ENCODE data around the gene REC8.

The REC8 gene

DNA sequence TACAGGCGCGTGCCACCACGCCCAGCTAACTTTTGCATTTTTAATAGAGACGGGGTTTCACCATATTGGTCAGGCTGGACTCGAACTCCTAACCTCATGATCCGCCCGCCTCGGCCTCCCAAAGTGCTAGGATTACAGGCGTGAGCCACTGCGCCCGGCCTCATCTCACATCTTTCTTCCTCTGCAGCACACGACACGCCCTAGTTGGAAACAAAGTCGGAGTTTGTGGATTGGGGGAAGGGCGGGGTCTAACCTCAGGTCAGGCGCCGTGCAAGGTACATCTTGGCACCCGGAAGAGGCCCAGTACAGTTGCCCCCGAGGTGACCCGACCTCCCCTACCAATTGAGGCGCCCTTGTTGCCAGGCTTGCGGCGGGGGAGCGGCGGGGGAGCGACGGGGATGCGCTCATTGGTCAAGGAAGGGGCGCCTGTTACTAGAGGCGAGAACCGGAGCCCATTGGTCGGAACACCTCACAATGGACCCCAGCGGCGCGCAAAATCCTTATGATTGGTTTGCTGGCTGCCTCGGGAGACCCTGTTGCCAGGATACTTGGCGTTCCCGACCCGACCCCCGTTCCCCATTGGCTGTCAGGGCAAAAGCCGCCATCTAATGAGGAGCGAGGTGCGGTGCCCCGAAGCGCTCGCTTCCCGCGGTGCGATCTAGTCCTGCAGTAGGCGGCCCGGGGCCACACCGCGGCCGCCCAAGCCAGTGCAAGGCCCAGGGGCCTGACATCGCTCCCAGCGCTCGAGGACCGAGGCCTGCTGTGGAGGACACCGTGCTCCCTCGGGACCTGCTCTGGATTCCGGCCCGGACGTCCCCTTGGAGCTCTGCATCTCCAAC lies at the start of gene REC8:
TSS of gene REC8 (plus strand) at position 659 of the 839 bp plus-strand sequence. CDS start 473 bp downstream, outside the sequence.
- no peak for FAIRE-seq

- FAIRE-seq, result no peak
Observed at GRCh38 chr14:24122416-24122815, 49.5 kb upstream of the REC8 start.

DNA sequence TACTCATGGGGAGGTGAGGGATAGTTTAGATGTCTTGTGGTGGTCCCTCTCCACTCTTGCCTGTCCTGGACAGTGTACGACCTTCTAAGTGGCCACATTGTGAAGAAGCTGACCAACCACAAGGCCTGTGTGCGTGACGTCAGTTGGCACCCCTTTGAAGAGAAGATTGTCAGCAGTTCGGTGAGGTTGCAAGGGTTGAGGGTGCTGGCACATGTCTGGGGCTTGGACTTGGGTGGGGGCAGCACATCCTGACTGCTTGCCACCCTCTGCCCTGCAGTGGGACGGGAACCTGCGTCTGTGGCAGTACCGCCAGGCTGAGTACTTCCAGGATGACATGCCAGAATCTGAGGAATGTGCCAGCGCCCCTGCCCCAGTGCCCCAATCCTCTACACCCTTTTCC lies 49.0 kb upstream of the REC8 start:
- no peak for FAIRE-seq

DNA sequence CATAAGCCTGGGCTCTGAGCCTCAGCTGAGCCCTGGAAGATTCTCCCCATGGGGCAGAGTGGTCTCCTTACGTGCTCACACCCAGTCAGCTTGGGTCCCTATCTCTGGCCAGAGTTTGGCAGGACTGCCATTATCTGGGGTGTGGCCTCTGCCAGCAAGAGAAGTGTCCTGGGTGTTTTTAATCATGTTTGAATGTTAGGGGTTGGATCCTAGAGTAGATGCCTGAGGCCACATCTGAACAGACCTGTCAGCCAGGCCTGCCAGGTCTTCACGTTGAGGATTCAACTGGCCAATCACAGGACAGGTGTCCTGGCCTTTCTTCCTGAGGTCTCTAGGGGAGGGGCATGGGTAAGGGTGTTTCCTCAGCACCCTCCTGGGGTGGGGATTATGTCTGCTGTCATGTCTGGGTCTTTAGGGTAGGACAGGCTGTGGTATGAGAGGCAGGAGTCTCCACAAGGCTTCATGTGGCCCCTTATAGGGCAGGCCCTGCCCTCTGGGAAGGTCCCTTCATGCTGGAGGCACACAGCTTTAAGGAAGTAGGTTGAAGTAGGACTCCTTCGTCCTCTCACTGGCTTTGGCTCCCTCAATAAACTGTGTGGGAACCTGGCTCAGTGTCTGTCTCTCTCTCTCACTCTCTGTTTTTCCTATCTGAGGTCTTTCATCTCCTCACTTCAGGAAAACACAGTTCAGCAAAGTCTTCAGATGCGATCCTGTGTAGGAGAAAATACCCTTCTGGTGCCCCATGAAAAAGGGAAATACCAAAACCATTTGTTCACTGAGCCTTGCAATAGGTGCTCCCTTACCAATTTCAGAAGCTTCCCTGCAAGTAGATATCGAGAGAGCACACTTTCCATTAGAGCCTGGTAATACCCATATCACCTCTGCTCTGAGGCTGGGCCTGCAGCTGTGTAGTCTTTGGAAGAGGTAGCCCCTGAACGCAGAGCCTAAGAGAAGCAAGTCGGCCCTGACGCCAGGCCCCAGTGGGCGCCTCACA lies 48.2 kb upstream of the REC8 start:
- FAIRE-seq, result no peak

DNA sequence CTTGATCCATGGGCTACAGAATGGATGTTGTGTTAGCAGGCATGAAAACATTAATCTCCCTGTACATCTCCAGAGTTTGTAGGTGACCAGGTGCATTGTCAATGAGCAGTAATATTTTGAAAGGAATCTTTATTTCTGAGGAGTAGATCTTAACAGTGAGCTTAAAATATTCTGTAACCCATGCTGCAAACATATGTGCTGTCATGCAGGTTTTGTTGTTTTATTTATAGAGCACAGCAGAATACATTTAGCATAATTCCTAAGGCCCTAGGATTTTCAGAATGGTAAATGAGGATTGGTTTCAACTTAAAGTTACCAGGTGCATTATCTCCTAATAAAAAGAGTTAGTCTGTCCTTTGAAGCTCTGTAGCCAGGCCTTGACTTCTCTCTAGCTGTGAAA lies 44.9 kb upstream of the REC8 start:
- no peak for FAIRE-seq

DNA sequence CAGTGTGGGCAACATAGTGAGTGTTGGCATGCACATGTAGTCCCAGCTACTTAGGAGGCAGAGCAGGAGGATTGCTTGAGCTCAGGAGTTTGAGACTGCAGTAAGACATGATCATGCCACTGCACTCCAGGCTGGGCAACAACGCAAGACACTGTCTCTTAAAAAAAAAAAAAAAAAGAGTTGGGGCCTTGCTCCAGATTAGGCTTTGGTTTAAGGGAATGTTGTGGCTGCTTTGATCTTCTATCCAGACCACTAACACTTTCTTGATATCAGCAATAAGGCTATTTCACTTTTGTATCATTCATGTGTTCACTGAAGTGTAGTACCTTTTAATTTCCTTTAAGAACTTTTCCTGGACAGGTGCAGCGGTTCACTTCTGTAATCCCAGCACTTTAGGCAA lies 44.2 kb upstream of the REC8 start:
- FAIRE-seq, result no peak

- no peak for FAIRE-seq
Observed at GRCh38 chr14:24129410-24129998, 42.4 kb upstream of the REC8 start.

DNA sequence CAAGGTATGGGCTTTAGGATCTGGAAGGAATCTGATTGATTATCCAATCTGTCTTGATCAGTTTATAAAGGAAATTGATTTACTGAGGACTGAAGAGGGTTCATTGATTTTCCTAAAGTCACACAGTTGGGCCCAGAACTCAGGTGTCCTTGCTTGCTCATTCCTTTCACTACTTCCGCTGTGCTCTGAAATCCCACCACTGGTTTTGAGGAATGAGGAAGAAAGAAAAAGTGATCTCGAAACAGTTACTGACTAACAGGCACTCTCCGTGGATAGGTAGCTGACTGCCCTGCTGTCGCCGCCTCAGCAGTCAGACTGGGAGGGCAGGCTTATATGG lies 41.5 kb upstream of the REC8 start, which contains the start of gene FITM1:
TSS of gene FITM1 (plus strand) at position 280 of the 337 bp plus-strand sequence. CDS start 905 bp downstream, outside the sequence.
- FAIRE-seq, result no peak

- FAIRE-seq, result no peak
Observed at GRCh38 chr14:24130717-24131548, 40.9 kb upstream of the REC8 start.

- no peak for FAIRE-seq
Observed at GRCh38 chr14:24131549-24131966, 40.3 kb upstream of the REC8 start.

DNA sequence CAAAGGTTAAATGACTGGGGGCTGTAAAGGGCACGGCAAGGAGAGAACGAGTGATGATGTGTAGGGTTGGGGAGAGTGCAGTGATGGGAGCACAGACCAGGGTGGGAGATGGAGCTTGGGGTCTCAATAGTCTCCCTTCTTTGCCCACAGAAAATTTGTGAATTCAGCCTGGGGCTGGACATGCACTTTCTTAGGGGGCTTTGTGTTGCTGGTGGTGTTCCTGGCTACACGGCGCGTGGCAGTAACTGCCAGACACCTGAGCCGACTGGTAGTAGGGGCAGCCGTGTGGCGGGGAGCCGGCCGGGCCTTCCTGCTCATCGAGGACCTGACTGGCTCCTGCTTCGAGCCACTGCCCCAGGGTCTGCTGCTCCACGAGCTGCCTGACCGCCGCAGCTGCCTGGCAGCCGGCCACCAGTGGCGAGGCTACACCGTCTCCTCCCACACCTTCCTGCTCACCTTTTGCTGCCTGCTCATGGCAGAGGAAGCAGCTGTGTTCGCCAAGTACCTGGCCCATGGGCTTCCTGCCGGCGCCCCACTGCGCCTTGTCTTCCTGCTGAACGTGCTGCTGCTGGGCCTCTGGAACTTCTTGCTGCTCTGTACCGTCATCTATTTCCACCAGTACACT lies 39.7 kb upstream of the REC8 start:
- FAIRE-seq, result no peak

GRCh38 chr14:24132976-24133375 lies 38.9 kb upstream of the REC8 start:
- FAIRE-seq, result no peak

GRCh38 chr14:24133735-24134134 lies 38.1 kb upstream of the REC8 start:
- peak; percentile 23 for FAIRE-seq

- FAIRE-seq, result no peak
Observed at GRCh38 chr14:24135584-24135833, 36.4 kb upstream of the REC8 start.

GRCh38 chr14:24135834-24136683 lies 35.8 kb upstream of the REC8 start, which contains the start of gene PSME1:
TSS of gene PSME1 (plus strand) at chr14:24136194. CDS start at chr14:24136263, 69 bp downstream.
- FAIRE-seq, result no peak

DNA sequence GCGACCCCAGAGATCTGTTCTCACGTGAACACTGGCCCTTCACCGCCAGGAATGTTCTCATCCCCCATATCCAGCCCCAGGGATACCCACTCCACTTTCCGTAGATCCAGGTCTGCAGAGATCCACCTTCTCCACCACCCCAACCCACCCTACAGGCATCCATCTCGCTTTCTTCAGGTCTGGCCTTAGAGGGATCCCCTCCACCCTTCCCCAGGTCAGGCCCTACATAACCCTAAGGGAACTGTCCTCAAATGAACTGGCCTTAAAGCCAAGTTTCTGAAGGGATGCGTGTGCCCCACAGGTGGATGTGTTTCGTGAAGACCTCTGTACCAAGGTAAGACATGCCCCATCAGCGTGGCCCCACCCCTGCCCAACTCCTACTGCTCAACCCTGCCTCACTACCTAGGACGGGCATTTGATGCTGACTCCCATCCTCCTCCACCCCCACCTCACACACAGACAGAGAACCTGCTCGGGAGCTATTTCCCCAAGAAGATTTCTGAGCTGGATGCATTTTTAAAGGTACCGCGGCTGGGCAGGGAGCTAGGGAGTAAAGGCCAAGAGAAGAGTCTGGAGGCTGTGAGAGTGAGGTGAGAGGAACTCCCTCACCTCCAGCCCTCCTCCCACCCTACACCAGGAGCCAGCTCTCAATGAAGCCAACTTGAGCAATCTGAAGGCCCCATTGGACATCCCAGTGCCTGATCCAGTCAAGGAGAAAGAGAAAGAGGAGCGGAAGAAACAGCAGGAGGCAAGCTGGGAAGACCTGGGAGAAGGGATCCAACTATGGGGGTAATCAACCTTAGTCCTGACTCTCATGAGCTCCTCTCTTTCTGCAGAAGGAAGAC lies 35.0 kb upstream of the REC8 start:
- no peak for FAIRE-seq

GRCh38 chr14:24137529-24138395 lies 34.1 kb upstream of the REC8 start:
- no peak for FAIRE-seq

DNA sequence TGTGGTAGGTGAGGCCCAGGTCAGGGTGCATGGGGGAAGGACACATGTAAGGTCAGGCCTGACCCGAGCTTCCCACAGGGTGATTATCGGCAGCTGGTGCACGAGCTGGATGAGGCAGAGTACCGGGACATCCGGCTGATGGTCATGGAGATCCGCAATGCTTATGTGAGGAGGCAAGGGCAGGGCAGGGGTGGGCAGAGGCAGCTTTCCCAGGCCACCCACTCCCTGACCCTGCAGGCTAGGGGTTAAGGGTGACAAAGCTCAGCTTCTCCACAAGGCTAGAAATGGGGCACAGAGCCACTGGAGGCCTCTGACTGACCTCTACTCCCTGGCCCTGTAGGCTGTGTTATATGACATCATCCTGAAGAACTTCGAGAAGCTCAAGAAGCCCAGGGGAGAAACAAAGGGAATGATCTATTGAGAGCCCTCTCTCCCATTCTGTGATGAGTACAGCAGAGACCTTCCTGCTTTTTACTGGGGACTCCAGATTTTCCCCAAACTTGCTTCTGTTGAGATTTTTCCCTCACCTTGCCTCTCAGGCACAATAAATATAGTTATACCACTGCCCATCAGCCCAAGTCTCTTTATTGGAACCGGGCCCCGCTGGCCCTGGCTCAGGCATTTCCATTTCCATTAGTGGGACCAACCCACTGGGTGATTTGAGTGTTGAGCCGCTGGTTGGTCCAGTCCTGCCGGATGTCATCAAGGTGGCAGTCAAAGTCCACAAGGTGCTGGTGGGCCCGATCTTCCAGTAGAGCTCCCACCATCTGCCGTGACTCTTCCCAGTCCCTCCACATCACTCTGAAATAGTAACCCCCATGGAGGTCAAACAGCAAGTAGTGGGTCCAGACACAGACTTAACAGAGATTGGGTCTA lies 33.2 kb upstream of the REC8 start:
- no peak for FAIRE-seq
